GM18519 (cell line): ENCODE data around the gene PGAP6.
"Not testable (repeated sequence)": the region's sequence is repeated elsewhere in the genome, so short reads cannot be mapped to it uniquely, and the experiment has no call there.

Experiments
- ATAC-seq: cut with Tn5 transposase; IDR thresholded peaks from one replicate; pipeline ENCODE4 v1.9.1; 2021; ENCODE audit warnings: mild to moderate bottlenecking, moderate library complexity; ENCODE audit not compliant: unreplicated experiment, low FRiP score

Gene PGAP6

DNA sequence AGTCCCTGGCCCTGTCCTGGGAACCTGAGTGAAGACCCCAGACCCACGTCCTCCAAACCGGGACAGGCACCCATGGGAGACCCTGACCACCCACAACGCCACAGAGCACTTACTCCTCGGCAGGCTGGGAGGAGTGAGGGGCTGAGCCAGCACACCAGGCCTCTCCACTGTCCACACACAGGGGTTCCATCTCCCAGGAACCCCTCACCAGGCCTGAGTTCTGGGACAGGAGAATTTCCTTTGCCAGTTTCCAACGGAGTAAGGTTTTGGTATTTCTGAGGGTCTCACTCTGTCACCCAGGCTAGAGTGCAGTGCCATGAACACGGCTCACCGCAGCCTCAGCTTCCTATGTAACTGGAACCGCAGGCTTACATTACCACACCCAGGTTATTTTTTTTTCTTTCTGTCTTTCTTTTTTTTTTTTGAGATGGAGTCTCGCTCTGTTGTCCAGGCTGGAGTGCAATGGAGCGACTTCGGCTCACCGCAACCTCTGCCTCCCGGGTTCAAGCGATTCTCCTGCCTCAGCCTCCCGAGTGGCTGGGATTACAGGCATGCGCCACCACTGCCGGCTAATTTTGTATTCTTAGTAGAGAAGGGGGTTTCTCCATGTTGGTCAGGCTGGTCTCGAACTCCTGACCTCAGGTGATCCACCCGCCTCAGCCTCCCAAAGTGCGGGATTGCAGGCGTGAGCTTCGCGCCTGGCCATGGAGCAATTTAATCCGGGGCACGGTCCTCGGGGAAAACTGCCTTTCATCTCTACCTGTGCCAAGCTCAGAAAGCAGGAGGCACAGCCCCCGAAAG, 1.6 kb downstream of the PGAP6 start:
- ATAC-seq = no peak

DNA sequence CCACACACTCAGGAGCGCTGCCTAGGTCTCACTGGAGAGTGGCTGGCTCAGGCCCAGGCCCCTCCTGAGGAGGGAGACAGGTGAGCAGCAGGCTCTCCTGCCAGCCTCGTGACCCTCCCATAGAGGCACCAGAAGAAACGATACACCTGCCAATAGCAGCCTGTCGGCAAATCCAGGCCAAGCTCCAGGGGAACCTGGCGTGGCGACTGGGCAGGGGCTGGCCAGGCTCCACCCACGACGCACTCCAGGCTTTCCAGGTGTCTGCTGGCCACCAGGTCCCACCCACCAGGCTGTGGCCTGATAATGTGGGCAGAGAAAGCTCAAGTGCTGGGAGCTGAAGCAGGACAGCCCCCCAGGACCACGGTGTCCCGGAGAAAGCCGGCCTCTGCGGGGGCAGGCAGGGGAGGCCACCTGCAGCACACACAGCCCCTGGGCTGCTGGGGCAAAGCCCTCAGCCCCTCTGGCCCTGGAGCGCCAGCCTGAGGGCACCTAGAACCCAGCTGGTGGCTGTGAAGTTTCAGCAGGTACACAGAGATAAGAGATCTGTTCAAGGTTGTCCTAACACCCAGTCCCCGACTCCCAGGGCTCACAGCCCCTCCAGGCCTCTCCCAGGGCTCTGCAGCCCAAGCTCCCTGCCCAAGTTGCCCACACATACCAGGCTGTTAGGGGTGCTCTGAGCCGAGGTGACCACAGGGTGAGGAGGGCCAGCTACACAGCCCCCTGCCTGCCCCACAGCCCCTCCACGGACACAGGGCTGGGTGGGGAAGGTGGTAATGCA, 2.4 kb downstream of the PGAP6 start:
- ATAC-seq = no peak

DNA sequence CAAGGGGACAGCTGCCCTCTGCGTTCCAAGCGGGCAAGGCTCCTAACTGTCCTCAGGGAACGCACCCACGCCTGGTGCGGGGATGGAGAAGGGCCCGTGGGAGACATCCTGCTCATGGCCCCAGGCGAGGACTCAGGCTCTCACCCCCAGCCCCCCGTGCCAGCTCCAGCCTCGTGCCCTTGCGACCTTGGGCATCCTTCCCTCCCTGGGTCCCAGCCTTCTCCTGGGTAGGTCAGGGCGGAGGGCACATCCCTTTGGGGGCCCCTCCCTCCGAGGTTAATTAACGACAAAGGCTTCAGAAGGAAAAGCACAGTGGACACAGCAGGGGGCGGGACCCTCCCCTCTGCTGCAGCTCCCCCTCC, 3.0 kb downstream of the PGAP6 start:
- ATAC-seq = no peak

DNA sequence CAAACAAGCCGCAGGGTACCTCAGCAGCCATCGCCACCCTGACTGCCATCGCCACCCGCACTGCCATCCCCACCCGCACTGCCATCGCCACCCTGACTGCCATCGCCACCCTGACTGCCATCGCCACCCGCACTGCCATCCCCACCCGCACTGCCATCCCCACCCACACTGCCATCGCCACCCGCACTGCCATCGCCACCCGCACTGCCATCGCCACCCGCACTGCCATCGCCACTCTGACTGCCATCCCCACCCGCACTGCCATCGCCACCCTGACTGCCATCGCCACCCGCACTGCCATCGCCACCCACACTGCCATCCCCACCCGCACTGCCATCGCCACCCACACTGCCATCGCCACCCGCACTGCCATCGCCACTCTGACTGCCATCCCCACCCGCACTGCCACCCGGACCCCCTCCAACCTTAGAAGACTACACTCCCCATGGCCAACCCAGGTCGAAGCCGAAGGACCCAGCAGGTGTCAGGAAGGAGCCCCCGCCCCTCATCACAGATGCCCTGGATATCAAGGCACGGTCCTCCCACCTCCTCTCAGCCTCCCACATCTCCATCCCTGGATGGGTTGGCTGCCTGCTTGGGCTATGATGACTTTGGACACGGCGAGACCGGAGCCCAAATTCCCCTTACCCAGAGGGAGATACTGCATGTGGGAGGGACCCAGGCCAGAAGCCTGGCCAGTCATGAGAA, 3.5 kb downstream of the PGAP6 start:
- ATAC-seq = not testable (repeated sequence)

DNA sequence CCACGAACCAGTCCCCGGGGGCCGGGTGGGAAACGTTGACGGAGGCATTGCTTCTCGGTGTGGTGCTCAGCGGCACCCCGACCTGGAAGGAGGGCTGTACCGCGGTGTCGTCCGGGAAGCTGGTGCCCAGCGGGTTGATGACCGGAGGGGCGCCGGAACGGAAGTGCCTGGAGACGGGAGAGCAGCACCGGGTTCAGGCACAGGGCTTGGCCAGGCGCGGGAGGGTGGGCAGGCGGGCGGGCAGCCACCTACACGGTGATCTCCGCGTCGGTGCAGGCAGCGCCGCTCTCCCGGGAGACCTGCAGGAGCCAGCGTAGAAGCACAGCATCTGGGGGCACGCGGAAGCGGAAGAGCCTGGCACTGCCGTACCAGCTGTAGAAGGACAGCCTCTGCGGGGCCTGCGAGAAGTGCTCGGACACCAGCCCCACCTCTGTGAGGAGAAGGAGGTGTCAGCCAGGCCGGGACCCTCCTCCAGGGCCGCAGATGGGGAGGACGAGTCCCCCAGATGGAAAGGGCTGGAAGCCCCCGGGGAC, 4.3 kb downstream of the PGAP6 start:
- no peak for ATAC-seq

DNA sequence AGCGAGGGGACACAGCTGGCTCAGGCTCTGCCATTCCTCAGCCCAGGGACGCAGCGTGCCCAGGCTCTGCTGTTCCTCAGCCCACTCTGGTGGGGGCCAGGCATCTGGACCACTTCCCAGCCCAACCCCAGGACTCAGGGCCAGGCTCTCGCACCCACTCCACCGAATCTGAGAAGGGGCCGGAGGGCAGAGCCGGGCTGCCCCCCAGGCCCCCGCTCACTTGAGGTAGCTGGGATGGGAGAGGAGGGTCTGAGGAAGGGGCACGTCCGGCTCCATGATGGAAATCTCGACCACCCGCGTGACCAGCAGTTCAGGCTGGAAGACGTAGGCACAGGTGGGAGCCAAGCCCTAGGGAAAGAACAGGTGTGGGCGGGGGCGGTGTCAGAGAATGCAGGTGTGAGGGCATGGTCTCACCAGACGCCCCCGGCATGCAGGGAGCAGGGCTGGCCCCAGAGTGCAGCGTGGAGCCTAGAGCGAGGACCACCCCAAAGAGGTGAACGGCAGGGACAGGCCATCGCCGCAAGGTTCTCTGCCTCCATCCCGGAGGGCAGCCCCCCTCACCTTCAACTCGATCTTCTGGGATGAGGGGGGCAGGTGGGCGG, 4.9 kb downstream of the PGAP6 start:
- no peak for ATAC-seq

DNA sequence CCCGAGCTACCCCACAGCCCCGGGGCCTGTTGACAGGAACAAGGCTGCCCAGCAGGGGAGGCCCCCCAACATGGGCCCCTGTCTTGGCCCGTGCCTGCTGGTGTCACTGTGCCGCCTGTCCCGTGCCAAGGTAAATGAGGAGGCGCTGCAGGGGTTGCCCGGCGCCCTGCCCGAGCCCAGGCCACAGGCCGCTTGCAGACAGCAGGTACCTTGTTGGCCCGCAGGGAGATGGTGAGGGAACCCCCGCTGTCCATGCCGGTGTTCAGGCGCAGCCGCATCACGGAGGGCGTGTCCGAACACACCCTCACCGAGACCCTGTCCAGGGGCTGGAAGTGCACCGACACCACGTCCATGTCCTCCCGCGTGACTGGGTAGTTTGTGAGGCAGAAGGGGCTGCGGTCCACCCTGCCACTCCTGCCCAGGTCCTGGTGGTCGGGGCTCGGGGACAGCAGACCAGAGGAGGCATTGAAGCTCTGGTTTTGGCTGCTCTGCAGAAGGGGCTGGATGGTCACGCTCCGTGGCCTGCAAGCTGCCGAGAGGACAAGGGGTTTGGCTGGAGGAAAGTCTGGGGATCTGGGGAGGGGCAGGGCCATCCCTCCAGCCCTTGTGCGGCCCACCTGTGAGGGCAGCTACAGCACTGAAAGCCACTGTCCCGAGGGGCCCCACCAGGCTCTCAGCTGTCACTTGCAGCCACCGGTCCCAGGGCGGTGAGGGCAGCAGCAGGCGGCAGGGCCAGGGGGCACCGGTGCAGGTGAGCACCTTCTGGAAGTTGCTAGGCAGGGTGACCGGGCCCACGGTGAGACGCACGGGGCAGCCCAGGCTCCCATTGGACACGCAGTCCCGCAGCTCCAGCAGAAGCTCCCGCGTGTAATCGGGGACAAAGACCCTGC, 5.6 kb downstream of the PGAP6 start:
- ATAC-seq = no peak

DNA sequence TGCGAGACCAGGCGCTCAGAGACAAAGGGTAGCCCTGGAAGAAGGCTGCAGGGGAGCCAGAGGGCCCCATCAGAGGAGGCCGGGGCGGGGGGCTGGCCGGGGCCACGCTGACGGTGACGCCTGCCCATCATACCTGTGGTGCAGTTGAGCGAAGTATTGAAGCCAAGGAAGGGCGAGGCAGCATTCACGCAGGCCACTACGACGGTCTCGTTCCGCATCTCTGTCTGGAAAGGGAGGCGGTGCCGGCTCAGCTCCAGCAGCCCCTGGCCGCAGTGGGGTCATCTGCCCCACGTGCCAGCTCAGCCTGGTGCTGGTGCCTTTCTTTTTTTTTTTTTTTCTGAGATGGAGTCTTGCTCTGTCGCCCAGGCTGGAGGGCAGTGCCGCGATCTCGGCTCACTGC, 6.6 kb downstream of the PGAP6 start:
- no peak for ATAC-seq

DNA sequence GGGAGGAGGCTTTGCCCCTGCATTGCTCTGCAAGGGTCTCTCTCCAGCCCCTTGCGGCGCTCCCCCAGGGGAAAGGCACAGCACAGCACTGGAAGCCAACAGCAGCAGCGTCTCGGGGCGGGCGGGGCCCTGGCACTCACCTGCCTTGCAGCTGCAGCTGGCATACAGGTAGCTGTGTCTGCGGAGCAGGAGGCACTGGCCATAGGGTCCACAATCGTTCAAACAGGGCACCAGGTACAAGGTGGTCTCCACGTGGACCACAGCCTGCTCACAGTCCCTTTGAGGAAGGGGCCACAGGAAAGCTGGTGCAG, 7.2 kb downstream of the PGAP6 start:
- no peak for ATAC-seq

DNA sequence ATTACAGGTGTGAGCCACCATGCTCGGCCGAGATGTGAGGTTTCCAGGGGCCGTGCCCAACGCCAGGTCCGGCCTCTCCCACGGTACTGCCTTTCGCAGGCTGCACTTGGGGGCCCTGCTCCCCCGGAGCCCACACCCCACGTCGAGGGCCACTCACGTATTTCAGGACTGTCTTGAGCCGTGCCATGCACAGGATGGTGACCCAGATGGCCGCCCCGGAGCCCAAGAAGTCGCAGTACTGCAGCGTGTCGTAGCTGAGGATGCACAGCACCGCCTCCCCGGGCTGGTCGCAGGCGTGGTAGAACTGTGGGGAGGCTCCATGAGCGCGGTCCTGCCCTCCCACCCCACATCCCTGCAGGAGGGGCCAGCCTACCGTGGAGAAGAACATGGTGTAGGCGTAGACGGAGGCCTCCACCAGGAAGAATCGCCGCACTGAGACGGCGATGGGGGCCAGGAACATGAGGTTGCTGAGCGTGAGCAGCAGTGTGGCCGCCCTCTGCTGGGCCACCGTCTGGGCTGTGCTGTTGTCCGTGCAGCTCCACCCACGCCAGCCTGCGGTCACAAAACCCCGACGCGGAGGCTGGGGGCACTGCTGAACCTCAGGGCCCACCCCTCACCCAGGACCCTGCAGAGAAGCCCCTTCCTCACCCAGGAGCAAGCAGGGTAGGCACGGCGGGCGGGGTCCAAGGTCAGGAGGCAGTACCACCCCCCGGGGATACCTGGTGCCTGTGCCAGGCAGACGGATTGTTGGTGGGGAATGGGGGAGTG, 7.7 kb downstream of the PGAP6 start:
- no peak for ATAC-seq

DNA sequence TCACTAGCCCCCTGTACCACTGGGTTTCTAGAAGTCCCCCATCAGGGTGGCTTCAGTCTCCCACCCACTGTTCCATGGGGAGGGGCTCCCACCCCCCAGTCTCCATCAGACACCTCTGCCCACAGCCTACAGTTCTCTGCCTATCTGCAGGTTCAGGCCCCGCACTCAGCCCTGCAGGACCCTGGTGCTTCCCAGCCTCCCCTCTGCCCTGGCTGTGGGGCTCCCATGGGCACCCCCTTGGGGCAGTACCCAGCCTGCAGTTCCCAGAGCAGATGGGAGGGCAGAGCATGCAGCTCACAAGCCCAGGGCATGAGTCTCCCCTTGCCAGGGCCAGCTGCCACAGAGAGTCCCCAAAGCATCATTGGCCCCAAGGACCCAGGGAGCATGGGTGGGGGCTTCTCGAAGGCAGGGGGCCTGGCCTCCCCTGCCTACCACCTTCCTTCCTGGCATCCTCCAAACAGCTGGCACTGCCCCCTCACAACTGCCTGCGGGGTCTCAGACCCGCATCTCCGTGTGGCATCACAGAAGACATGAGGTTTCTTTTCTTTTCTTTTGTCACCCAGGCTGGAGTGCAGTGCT, 8.7 kb downstream of the PGAP6 start:
- ATAC-seq = no peak

DNA sequence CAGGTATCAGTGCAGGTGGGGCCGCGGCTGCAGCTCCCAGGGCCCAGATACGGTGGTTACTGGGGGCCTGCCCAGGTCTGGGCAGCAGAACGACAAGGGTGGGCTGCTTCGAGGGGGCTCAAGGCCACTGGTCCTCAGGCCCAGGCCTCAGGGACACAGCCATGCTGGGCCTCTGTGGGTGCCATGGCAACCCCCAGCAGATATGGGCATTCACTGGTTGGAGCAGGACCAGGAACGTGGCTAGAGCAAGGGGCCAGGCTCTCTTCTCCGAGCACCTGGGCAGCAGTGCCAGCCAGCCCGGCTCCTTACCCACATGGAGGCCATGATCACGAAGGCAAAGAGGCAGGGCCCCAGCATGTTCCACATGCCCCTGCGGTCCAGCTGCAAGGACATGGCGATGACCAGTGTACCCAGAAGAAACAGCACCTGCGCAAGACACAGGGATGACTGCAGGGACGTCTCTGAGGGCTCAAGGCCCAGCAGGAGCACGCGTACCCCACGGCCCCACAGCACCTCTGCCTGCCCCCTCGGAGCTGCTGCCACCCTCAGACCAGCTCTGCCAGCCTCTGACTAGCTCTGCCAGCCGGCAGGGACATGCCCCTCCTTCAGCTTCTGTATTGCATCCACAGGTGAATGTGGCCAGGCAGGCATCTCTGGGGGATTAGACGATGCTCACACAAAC, 9.3 kb downstream of the PGAP6 start:
- no peak for ATAC-seq

DNA sequence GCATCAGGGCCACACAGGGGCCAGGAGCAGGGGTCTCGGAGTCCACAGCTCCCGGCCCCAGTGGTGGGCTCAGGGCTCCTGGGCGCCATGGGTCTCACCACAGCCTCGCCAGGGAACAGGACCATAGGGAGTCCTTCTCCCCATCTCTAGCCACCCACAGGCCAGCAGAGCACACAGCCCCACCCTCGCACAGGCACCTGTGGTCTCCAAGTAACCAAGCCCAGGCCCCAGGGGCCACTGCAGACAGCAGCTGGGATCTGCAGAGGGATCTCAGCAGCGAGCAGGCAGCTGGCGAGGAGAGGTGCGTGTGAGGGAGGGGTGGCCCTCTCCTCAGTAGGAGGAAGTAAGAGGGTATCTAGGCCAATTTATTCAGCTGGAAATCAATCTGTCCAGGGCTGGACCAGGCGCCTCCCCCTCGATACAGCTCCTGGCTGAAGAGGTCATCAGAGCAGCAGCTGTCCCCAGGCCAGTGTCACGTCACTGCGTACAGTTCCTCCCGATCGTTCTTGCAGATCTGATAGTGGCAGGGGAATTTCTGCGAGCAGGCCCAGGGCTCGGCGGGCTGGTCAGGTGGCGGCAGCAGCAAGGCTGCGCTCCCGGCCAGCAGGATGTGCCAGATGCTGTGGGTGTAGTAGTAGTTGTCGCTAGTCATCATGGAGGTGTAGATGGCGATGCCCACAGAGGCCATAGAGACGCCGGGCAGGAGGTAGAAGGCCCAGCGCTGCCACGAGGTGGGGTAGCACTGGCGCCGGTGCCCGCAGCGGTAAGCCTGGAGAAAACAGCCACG, 10.1 kb downstream of the PGAP6 start:
- ATAC-seq = no peak

DNA sequence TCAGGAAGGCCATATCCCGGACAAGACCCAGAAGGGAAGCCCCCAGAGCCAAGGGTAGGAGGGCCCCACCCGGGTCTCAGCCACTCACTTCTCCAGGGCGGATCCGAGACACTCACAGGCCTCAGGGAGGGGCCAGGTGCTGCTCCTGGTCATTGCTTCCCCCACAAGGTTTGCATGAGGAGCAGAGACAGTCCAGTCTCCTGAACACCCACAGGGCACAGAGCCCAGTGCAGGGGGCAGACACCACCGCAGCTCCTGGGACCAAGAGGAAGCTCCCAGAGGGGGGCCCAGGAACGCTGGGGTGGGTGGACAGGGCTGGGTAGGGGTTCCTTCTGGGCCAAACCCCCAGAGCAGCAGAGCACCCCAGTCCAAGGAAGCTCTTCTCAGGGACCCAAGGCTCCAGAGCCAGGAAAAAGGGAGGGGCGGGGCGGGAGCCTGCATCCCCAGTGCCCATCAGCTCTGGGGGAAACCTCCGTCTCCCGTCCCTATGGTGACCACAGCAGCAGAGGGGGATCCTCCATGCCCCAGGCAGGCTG, 10.7 kb downstream of the PGAP6 start:
- no peak for ATAC-seq

DNA sequence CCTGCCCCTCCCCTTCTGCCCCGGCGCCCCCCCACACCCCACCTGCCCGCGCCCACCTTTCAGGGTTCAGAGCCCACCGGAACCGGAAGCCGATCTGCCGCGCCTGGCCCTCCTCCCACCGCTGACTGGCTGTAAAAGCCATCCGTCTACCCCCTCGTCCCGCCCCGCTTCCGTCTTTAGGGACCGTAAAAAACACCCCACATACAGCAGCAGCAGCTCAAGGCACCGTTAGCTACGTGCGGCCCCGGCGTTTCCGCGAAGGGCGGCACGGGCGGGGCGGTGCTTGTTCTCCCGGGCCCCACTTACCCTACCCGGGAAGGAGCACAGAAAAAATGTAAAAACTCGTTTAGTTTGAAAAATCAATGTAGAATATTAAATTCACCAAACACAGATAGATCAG, 11.3 kb downstream of the PGAP6 start, which contains the start of gene MRPL28:
TSS of gene MRPL28 (minus strand) at position 96 of the 400 bp plus-strand sequence. CDS start 320 bp downstream, outside the sequence.
- ATAC-seq = peak; percentile 37

DNA sequence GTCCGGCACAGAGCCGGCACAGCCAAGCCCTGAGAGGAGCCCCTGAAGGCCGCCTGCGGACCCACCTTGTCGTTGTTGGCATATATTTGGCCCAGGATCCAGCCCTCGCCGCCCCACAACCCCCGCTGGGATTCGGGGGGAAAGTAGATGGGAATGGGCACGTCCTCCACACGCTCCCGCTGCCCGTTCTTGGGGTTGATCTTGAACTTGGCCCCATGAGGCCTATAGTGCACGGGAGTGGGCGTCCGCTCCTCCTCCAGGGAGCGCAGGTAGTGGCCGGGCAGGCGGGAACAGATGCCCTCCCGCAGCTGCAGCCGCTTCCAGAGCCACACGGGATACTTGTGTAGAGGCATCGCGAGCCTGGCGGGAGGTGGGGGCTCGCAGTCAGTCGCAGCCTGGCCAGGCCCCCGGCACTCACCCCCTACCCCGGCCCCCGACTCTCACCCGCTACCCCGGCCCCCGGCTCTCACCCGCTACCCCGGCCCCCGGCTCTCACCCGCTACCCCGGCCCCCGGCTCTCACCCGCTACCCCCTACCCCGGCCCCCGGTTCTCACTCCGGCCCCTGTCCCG, 11.8 kb downstream of the PGAP6 start:
- ATAC-seq = no peak
